Endothelial cell (in vitro differentiated cells): ENCODE measurements around the gene MSX1. TPM values are rescaled to one million over a fixed set of nuclear protein-coding genes. Genes with fewer than 3 reads are reported as not detected.

Experiments used
- DNase-seq: peaks from one replicate; pipeline ENCODE4 v3.0.0; 2021; ENCODE audit warnings: low spot score
- H3K27ac Mint-ChIP-seq: one replicate; pipeline ENCODE4 v1.8.0; 2021; ENCODE audit warnings: mixed read lengths, inconsistent platforms; ENCODE audit not compliant: unreplicated experiment
- H3K27me3 Mint-ChIP-seq: one replicate; pipeline ENCODE4 v1.8.0; 2021; ENCODE audit warnings: mild to moderate bottlenecking, moderate library complexity, mixed read lengths, inconsistent platforms; ENCODE audit not compliant: unreplicated experiment
- H3K36me3 Mint-ChIP-seq: one replicate; pipeline ENCODE4 v1.8.0; 2021; ENCODE audit warnings: mild to moderate bottlenecking, low read depth, mixed read lengths, inconsistent platforms; ENCODE audit not compliant: unreplicated experiment
- H3K4me1 Mint-ChIP-seq: one replicate; pipeline ENCODE4 v1.8.0; 2021; ENCODE audit warnings: mild to moderate bottlenecking, mixed read lengths, inconsistent platforms; ENCODE audit not compliant: unreplicated experiment
- H3K4me3 Mint-ChIP-seq: one replicate; pipeline ENCODE4 v1.8.0; 2021; ENCODE audit warnings: mild to moderate bottlenecking, mixed read lengths, inconsistent platforms; ENCODE audit not compliant: unreplicated experiment
- H3K9me3 Mint-ChIP-seq: one replicate; pipeline ENCODE4 v1.8.0; 2021; ENCODE audit warnings: mixed read lengths, inconsistent platforms; ENCODE audit not compliant: unreplicated experiment
- CTCF ChIP-seq: fragments of 200-600 bp; sonication (generic); IDR thresholded peaks from one replicate; pipeline ENCODE4 v1.5.0; 2021; ENCODE audit warnings: antibody characterized with exemption; ENCODE audit not compliant: unreplicated experiment
- total RNA-seq: library from RNA; stranded (reverse); fragmentation: NEBNext Ultra II Directional; extraction: Animal tissue kit (Norgen Biotek cat#: 25700); gene quantifications from one replicate; pipeline ENCODE4 v1.2.1, GENCODE V29; 2021; ENCODE audit not compliant: unreplicated experiment

MSX1 gene
- total RNA-seq, 1 donor from 2014 or later = 17.4 TPM

GRCh38 chr4:4888695-4889094 is 29.2 kb downstream of the MSX1 start:
- no peak for TF ChIP-seq CTCF

DNA sequence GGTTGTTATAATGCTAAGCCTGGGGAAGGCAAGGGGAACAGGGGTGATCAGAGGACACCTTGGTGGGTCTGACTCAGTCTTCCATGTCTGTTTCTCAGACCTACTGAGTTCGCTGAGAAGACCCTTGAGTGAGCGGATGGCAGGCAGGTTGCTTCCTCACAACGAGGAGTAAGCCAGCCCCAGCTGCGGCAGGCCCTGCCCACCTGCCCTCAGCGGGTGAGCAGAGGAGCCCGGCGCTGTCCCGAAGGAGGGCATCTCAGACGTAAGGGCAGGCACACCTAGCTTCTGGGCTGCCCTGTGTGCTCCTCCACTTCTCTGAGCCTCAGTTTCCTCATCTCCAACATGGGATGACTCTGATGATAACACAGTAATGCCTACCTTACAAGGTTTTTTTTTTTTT is 30.3 kb downstream of the MSX1 start:
- H3K27ac Mint-ChIP-seq = no peak overlapping the region
- no peak for DNase-seq
- H3K36me3 Mint-ChIP-seq = no peaks in the 10 kb centered on the region
- no peak for TF ChIP-seq CTCF
- no peak overlapping the region for H3K4me3 Mint-ChIP-seq
- no peaks in the 10 kb centered on the region for H3K4me1 Mint-ChIP-seq
- H3K27me3 Mint-ChIP-seq = no peaks in the 10 kb centered on the region
- no peaks in the 10 kb centered on the region for H3K9me3 Mint-ChIP-seq

More at GRCh38 chr4:4888695-4889094, 29.2 kb downstream of the MSX1 start:
- no peaks in the 10 kb centered on the region for H3K27me3 Mint-ChIP-seq
- DNase-seq = no peak
- no peaks in the 10 kb centered on the region for H3K4me1 Mint-ChIP-seq
- no peak overlapping the region for H3K27ac Mint-ChIP-seq
- H3K4me3 Mint-ChIP-seq = no peak overlapping the region
- no peaks in the 10 kb centered on the region for H3K36me3 Mint-ChIP-seq
- H3K9me3 Mint-ChIP-seq = no peaks in the 10 kb centered on the region

DNA sequence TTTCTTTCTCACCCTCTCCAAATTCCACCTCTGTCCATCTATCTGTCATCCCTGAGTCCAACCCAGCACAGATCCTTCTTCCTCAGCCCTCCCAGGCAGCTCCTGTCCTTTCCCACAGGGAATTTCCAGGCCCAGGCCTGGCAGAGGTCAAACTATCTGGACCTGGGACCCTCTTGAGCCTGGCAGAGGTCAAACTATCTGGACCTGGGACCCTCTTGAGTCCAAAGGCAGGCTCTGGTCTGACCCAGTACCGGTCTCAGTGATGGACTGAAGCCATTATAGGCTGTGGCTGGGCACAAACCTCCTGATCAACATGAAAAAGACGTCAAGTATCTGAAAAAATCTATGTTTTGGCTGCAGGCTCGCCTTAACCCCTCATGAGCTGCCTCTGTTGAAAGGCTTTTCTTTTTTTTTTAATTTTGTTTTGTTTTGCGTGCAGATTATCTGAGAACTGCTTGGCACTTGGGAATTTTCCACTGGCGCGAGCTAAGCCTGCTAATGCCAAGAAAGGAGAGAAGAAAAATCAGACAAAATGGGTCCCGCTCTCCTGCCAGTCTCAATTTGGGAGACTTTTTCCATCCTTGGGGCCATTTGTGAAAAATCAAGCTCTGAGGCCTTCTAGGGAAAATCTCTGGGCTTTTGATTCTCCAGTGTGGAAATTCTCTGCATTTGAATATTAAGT is 31.2 kb downstream of the MSX1 start:
- DNase-seq = no peak
- Mint-ChIP-seq H3K4me3 (no peak overlapping the region), H3K4me1 (no peaks in the 10 kb centered on the region), H3K9me3 (no peaks in the 10 kb centered on the region), H3K27me3 (no peaks in the 10 kb centered on the region), H3K36me3 (no peaks in the 10 kb centered on the region), H3K27ac (no peak overlapping the region)
- TF ChIP-seq CTCF = no peak

GRCh38 chr4:4893721-4894120 is 34.3 kb downstream of the MSX1 start:
- Mint-ChIP-seq H3K9me3 (no peaks in the 10 kb centered on the region), H3K36me3 (no peaks in the 10 kb centered on the region), H3K4me3 (no peak overlapping the region), H3K27ac (no peak overlapping the region), H3K4me1 (no peaks in the 10 kb centered on the region), H3K27me3 (no peaks in the 10 kb centered on the region)
- no peak for DNase-seq
- no peak for TF ChIP-seq CTCF

DNA sequence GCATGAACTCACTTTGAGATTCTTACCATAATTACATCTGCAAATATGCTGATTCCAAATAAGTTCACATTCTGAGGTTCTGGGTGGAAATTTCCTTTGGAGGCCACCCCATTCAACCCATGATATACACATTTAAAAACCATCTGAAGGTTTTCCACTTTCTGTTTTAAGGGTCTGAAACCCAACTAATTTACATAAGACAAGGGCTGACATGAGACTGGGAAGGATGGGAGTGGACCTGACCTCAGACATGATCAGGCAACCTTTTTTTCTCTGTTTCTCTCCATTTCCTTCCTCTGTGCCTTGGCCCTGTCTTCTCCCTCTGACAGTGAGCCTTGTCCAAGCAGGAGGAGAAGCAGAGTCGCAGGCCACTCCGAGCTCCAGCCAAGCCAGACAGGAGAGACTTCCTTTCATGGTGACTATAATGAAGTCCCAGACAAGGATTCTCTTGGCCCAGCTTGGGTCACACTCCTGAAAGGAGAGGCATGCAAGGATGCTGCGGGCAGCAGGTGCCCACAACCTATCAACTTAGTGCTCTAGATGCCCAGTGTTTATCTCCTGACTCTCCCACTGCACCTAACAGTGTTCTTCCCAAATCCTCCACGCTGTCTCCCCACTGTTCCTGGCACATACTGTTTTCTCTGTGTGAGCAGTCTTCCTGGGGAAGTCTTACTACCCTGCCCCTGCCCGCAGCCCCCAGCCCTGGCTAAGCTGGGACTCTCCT is 39.9 kb downstream of the MSX1 start:
- TF ChIP-seq CTCF = no peak
- Mint-ChIP-seq H3K36me3 (no peaks in the 10 kb centered on the region), H3K9me3 (no peaks in the 10 kb centered on the region), H3K27ac (no peak overlapping the region), H3K4me1 (peaks cover 2% of the 10 kb centered on the region), H3K4me3 (no peak overlapping the region), H3K27me3 (no peaks in the 10 kb centered on the region)
- DNase-seq = no peak
